ENCODE data around the gene ARMC3. TPM values are rescaled to one million over a fixed set of nuclear protein-coding genes. Genes with fewer than 3 reads are reported as not detected.
A peak's percentile ranks its signal among the peaks of the same experiment; 100 is the strongest.

The ARMC3 gene
- total and polyA plus RNA-seq, 2 donors = 0.21 TPM; not detected in 1

- Histone ChIP-seq H3K27ac (ENCODE audit: low read depth) (no peak overlapping the region), H3K4me3 (ENCODE audit: low read depth, low read length) (no peak overlapping the region), H3K4me1 (ENCODE audit: insufficient read depth) (no peaks in the 10 kb centered on the region), H3K36me3 (ENCODE audit: insufficient read depth) (no peaks in the 10 kb centered on the region)
- 78% methylated on average over 3 of the region's 3 CpGs for WGBS
- no peak for DNase-seq (ENCODE audit: extremely low spot score)
Measured at GRCh38 chr10:22954970-22955369, 27.1 kb downstream of the ARMC3 start.

GRCh38 chr10:22958338-22958737 is 30.5 kb downstream of the ARMC3 start:
- no peak for DNase-seq (ENCODE audit: extremely low spot score)
- WGBS = 70% methylated on average over 2 of the region's 2 CpGs
- Histone ChIP-seq H3K4me1 (ENCODE audit: insufficient read depth) (no peaks in the 10 kb centered on the region), H3K36me3 (ENCODE audit: insufficient read depth) (no peaks in the 10 kb centered on the region), H3K27ac (ENCODE audit: low read depth) (no peak overlapping the region), H3K4me3 (ENCODE audit: low read depth, low read length) (no peak overlapping the region)

- 75% methylated on average over 2 of the region's 2 CpGs for WGBS
- Histone ChIP-seq H3K4me3 (ENCODE audit: low read depth, low read length) (no peak overlapping the region), H3K27ac (ENCODE audit: low read depth) (no peak overlapping the region), H3K4me1 (ENCODE audit: insufficient read depth) (no peaks in the 10 kb centered on the region), H3K36me3 (ENCODE audit: insufficient read depth) (no peaks in the 10 kb centered on the region)
- DNase-seq (ENCODE audit: extremely low spot score) = no peak
Measured at GRCh38 chr10:22959292-22959691, 31.4 kb downstream of the ARMC3 start.

- H3K36me3 ChIP-seq (ENCODE audit: insufficient read depth) = no peaks in the 10 kb centered on the region
- H3K4me1 ChIP-seq (ENCODE audit: insufficient read depth) = no peaks in the 10 kb centered on the region
- no peak overlapping the region for H3K4me3 ChIP-seq (ENCODE audit: low read depth, low read length)
- no peak for DNase-seq (ENCODE audit: extremely low spot score)
- H3K27ac ChIP-seq (ENCODE audit: low read depth) = no peak overlapping the region
- 71% methylated on average over 3 of the region's 3 CpGs for WGBS
Measured at GRCh38 chr10:22959950-22960349, 32.1 kb downstream of the ARMC3 start.

GRCh38 chr10:22962817-22963216 is 35.0 kb downstream of the ARMC3 start:
- Histone ChIP-seq H3K27ac (ENCODE audit: low read depth) (no peak overlapping the region), H3K4me3 (ENCODE audit: low read depth, low read length) (no peak overlapping the region), H3K4me1 (ENCODE audit: insufficient read depth) (no peaks in the 10 kb centered on the region), H3K36me3 (ENCODE audit: insufficient read depth) (no peaks in the 10 kb centered on the region)
- DNase-seq (ENCODE audit: extremely low spot score) = no peak
- WGBS = 95% methylated on average over 1 of the region's 1 CpG

- DNase-seq (ENCODE audit: extremely low spot score) = no peak
- Histone ChIP-seq H3K4me3 (ENCODE audit: low read depth, low read length) (no peak overlapping the region), H3K36me3 (ENCODE audit: insufficient read depth) (no peaks in the 10 kb centered on the region), H3K4me1 (ENCODE audit: insufficient read depth) (no peaks in the 10 kb centered on the region), H3K27ac (ENCODE audit: low read depth) (no peak overlapping the region)
- 86% methylated on average over 5 of the region's 5 CpGs for WGBS
Measured at GRCh38 chr10:22969704-22970103, 41.9 kb downstream of the ARMC3 start.

- H3K4me1 ChIP-seq (ENCODE audit: insufficient read depth) = no peaks in the 10 kb centered on the region
- DNase-seq (ENCODE audit: extremely low spot score) = no peak
- 95% methylated on average over 1 of the region's 1 CpG for WGBS
- H3K36me3 ChIP-seq (ENCODE audit: insufficient read depth) = no peaks in the 10 kb centered on the region
- no peak overlapping the region for H3K4me3 ChIP-seq (ENCODE audit: low read depth, low read length)
- no peak overlapping the region for H3K27ac ChIP-seq (ENCODE audit: low read depth)
Measured at GRCh38 chr10:22976534-22976933, 48.7 kb downstream of the ARMC3 start.

DNA sequence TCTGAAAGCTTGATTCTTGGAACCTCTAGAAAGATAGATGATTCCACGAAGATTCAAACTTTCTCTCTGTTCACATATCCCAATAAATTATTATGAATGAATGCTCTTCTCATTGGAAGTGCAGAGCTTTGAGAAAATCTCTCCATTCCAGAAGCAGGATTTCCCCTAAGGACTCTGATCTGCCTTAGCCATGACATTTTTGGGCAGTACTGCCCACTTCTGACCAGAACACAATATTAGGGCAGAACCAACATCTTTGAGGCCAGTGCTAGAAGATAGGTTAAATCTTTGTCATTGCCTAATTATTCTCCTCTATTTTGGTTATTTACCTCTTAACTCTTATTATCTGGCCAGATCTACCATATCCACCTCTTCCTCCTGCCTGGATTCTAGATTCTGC is 49.9 kb downstream of the ARMC3 start:
- H3K4me1 ChIP-seq (ENCODE audit: insufficient read depth) = no peaks in the 10 kb centered on the region
- no peak overlapping the region for H3K4me3 ChIP-seq (ENCODE audit: low read depth, low read length)
- H3K27ac ChIP-seq (ENCODE audit: low read depth) = no peak overlapping the region
- DNase-seq (ENCODE audit: extremely low spot score) = no peak
- no peaks in the 10 kb centered on the region for H3K36me3 ChIP-seq (ENCODE audit: insufficient read depth)
- 99% methylated on average over 1 of the region's 1 CpG for WGBS

GRCh38 chr10:22978287-22978686 is 50.4 kb downstream of the ARMC3 start:
- WGBS = 61% methylated on average over 2 of the region's 2 CpGs
- Histone ChIP-seq H3K4me1 (ENCODE audit: insufficient read depth) (no peaks in the 10 kb centered on the region), H3K27ac (ENCODE audit: low read depth) (no peak overlapping the region), H3K4me3 (ENCODE audit: low read depth, low read length) (no peak overlapping the region), H3K36me3 (ENCODE audit: insufficient read depth) (no peaks in the 10 kb centered on the region)
- no peak for DNase-seq (ENCODE audit: extremely low spot score)

GRCh38 chr10:22978918-22979317 is 51.1 kb downstream of the ARMC3 start:
- no peak for DNase-seq (ENCODE audit: extremely low spot score)

GRCh38 chr10:22980822-22981221 is 53.0 kb downstream of the ARMC3 start:
- Histone ChIP-seq H3K4me1 (ENCODE audit: insufficient read depth) (no peaks in the 10 kb centered on the region), H3K27ac (ENCODE audit: low read depth) (no peak overlapping the region), H3K4me3 (ENCODE audit: low read depth, low read length) (no peak overlapping the region), H3K36me3 (ENCODE audit: insufficient read depth) (no peaks in the 10 kb centered on the region)
- WGBS = 94% methylated on average over 2 of the region's 2 CpGs
- no peak for DNase-seq (ENCODE audit: extremely low spot score)

More at GRCh38 chr10:22978918-22979317, 51.1 kb downstream of the ARMC3 start:
- 71% methylated on average over 1 of the region's 1 CpG for WGBS
- Histone ChIP-seq H3K36me3 (ENCODE audit: insufficient read depth) (no peaks in the 10 kb centered on the region), H3K27ac (ENCODE audit: low read depth) (no peak overlapping the region), H3K4me3 (ENCODE audit: low read depth, low read length) (no peak overlapping the region), H3K4me1 (ENCODE audit: insufficient read depth) (no peaks in the 10 kb centered on the region)

GRCh38 chr10:22984066-22984465 is 56.2 kb downstream of the ARMC3 start:
- Histone ChIP-seq H3K4me3 (ENCODE audit: low read depth, low read length) (no peak overlapping the region), H3K4me1 (ENCODE audit: insufficient read depth) (no peaks in the 10 kb centered on the region), H3K36me3 (ENCODE audit: insufficient read depth) (no peaks in the 10 kb centered on the region), H3K27ac (ENCODE audit: low read depth) (no peak overlapping the region)
- no peak for DNase-seq (ENCODE audit: extremely low spot score)
- WGBS = 91% methylated on average over 5 of the region's 5 CpGs

DNA sequence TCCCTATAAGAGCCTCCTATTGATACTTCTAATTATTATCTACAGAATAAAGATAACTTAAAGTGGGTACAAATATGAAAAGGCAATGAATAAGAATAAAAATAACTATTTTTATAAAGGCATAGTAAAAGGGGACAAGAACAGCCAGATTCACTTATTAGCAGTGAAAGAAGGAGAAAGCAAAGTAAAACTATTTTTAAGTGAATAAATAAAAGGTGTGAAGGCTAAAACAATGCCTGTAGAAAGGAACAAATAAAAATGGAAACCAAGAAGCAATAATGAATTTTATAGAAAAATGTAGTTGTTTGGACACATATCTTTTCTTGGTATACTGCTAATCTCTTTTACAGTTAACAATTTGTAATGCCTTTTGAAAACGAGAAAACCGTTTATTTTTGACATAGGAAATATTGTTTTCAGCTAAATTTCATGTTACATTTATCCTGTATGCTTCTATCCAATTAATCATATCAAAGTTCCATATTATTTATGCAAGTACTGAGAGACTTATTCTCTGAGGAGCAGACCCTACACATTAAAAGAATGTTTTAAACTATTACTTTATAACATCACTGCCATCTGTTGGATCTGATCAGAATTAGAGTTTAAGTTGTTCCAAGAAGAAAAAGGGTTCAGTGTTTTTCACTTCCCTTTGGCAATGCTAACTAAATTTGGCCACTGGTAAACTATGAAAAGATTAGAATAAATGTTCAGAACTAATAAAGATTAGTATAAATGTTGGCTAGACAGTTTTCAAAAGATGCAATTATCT is 59.1 kb downstream of the ARMC3 start:
- 49% methylated on average over 2 of the region's 2 CpGs for WGBS
- Histone ChIP-seq H3K36me3 (ENCODE audit: insufficient read depth) (no peaks in the 10 kb centered on the region), H3K27ac (ENCODE audit: low read depth) (no peak overlapping the region), H3K4me3 (ENCODE audit: low read depth, low read length) (no peak overlapping the region), H3K4me1 (ENCODE audit: insufficient read depth) (no peaks in the 10 kb centered on the region)
- peak; percentile 10 for DNase-seq (ENCODE audit: extremely low spot score)

DNA sequence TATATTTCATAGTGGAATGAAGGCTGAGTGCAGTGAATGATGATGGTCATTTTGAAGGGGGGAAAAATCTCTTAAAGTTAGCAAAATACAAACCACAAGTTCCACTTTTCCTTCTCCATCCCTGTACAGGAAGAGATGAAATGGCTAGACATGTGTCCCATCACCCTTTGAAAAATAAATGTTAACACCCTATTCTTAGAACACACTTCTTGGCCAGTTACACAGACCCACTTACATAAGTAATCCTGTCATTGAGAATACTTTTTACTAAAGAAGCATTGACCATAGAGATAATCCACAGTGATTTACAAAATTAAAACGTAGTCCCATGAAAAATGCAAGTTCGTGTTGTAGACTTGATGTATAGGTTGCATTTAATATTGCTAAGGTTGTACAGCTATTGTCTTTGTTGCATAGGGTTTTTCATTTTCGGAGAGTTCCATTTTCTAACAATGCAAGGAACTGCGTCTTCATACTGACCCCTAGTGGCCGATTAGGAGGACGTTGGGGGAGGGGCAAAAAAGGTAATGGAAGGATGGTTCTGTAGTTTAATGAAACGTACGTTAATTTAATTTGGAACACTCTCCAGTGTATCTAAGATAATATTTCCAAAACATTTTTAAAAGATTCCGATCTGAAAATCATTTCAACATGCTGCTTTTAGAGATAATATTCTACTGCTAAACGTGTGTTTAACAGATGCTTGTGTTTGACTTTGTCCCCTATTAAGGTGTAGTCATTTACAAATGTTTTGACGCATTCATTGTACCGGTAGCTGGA is 60.9 kb downstream of the ARMC3 start:
- H3K4me1 ChIP-seq (ENCODE audit: insufficient read depth) = no peaks in the 10 kb centered on the region
- peak; percentile 52 for DNase-seq (ENCODE audit: extremely low spot score)
- H3K36me3 ChIP-seq (ENCODE audit: insufficient read depth) = no peaks in the 10 kb centered on the region
- 7% methylated on average over 12 of the region's 12 CpGs for WGBS
- H3K4me3 ChIP-seq (ENCODE audit: low read depth, low read length) = no peak overlapping the region
- no peak overlapping the region for H3K27ac ChIP-seq (ENCODE audit: low read depth)

Measured in urinary bladder (tissue), 4 donors.